ENCODE data around the gene MED12L.
A peak's percentile ranks its signal among the peaks of the same experiment; 100 is the strongest.
"Not testable (repeated sequence)": the region's sequence is repeated elsewhere in the genome, so short reads cannot be mapped to it uniquely, and the experiment has no call there.

MED12L gene

GRCh38 chr3:151144016-151144415 is 58.6 kb downstream of the MED12L start:
- no peak for DNase-seq (ENCODE audit: low spot score)

DNA sequence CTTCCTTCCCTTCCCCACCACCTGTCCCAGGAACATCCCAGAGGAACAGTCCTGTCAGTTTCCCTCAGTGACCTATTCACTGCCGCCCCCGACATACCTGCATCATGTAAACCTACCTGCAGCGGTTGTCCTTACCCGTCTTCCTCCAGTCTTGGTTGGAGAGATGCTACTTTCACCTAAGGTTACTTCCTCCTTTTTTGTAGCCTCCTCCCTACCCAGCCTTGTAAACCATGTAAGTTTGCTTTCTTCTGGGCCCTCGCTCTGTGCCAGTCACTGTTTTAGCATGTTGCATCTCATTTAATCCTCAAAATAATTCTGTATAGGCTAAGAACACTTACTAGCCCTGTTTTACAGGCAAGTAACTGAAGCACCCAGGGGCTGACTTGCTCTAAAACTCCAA is 59.3 kb downstream of the MED12L start:
- no peak for DNase-seq (ENCODE audit: low spot score)

GRCh38 chr3:151145713-151146070 is 60.2 kb downstream of the MED12L start:
- peak; percentile 14 for DNase-seq (ENCODE audit: low spot score)

- DNase-seq (ENCODE audit: low spot score) = peak; percentile 76
Observed at GRCh38 chr3:151146071-151146730, 60.7 kb downstream of the MED12L start.

- DNase-seq (ENCODE audit: low spot score) = no peak
Observed at GRCh38 chr3:151146731-151147091, 61.2 kb downstream of the MED12L start.

- DNase-seq (ENCODE audit: low spot score) = no peak
Observed at GRCh38 chr3:151147299-151147698, 61.8 kb downstream of the MED12L start.

- no peak for DNase-seq (ENCODE audit: low spot score)
Observed at GRCh38 chr3:151152455-151153079, 67.1 kb downstream of the MED12L start.

DNA sequence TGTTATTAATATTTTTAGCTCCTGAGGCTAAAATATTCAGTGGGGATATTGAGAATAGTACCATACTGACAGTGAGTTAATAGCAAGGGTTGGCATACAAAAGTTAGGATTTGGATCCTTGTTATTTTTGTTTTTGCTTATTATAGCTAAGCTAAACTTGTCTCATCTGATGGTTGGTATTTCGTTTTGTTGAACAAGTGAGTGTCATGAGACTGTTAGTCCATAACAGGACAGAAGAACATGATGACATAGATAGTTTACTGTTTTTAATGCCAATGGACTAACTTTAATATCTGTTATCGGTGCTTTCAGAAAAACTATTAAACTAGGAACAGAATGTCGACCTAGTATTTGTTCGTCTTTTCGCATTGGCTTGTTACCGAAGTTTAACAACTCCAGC is 69.1 kb downstream of the MED12L start:
- DNase-seq (ENCODE audit: low spot score) = no peak

- DNase-seq (ENCODE audit: low spot score) = no peak
Observed at GRCh38 chr3:151155409-151156128, 70.1 kb downstream of the MED12L start.

DNA sequence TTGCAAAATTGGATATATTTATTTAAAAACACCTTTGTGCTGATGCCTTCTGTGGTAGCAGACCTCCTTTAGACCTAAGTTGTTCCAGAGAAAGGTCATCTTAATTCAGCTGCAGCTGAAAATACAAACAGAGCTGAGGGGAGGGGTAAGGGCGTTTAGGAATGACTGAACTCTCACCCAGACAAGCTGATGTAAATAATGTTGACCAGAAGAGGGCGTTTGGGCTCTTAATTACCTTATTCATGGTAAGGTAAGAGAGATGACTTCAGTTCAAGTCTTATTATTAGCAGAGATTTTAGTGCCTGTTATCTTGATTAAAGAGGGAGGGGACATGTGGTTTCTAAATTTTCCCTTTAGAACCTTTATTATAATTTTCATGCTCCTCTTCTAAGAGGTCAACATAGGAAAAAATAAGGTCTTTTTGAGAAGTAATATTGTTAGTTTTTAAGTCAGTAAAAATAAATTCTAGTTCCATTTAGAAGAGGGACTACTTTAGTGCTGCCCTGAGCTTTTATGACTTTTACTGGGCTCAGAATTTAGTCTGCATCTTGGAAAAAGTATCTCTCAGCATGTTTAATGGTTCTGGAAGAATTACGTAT is 71.3 kb downstream of the MED12L start:
- peak; percentile 70 for DNase-seq (ENCODE audit: low spot score)

DNA sequence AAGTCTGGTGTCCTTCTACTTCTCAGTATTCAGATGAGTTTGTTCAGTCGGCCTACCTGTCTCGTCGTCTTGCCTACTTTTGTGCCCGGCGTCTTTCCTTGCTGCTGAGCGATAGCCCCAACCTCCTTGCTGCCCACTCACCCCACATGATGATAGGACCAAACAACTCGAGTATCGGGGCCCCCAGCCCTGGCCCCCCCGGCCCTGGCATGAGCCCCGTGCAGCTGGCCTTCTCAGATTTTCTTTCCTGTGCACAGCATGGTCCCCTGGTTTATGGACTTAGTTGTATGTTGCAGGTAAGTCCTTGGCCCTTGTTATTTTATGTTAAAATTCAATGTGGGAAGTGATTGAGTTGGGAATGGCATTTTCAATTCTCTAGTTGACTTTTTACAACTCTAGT is 74.3 kb downstream of the MED12L start:
- no peak for DNase-seq (ENCODE audit: low spot score)

DNA sequence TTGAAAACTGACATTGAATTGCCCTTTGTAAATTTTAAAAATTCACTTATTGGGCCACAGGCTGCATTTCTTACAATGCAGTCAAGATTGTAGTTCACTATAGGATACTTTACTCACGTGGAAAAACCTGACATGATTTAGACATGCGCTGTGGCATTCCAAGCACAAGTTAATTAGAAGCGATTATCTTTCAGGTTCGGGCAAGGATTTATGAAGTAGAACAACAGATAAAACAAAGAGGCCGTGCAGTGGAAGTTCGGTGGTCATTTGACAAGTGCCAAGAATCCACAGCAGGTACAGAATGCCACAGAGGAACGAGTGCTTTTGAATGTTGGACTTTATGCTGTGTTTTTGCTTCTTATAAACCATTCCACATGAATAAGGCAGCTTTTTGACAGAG is 79.8 kb downstream of the MED12L start:
- DNase-seq (ENCODE audit: low spot score) = no peak

- DNase-seq (ENCODE audit: low spot score) = no peak
Observed at GRCh38 chr3:151166161-151166560, 80.7 kb downstream of the MED12L start.

DNA sequence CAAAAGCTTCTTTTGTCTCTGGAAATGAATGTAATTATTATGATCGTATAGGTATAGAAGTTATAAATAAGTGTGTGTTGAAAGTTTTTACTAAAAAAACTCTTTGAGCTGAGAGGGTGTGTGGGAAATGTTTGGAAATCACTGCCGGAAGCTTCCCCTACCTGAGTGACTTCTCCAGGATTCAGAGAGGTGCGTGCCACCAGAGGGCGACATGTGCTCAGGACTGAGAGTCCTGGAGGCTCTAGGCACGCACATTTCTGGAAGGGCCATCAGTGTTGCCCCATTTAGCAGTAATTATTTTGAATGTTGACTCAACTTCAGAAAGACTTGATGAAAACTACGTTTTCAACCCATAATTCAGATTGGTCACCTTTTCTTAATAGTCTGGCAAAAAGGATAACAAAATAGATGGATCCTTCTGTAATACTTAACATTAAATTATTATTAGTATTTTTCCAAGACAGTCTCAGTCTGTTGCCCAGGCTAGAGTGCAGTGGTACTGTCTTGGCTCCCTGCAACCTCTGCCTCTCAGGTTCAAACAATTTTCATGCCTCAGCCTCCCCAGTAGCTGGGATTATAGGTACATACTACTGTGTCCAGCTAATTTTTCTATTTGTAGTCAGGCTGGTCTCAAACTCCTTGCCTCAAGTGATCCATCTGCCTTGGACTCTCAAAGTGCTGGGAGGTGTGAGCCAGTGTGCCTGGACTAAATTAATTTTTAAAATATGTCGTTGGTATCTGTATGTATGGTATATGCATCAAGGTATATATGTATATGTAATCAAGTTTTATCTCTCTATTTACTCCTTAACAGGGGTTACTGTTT is 83.0 kb downstream of the MED12L start:
- DNase-seq (ENCODE audit: low spot score) = peak; percentile 75

GRCh38 chr3:151169262-151169947 is 83.9 kb downstream of the MED12L start:
- DNase-seq (ENCODE audit: low spot score) = no peak

- DNase-seq (ENCODE audit: low spot score) = not testable (repeated sequence)
Observed at GRCh38 chr3:151169948-151170679, 84.7 kb downstream of the MED12L start.

GRCh38 chr3:151171145-151171757 is 85.8 kb downstream of the MED12L start:
- no peak for DNase-seq (ENCODE audit: low spot score)

- DNase-seq (ENCODE audit: low spot score) = no peak
Observed at GRCh38 chr3:151174351-151174750, 88.9 kb downstream of the MED12L start.

DNA sequence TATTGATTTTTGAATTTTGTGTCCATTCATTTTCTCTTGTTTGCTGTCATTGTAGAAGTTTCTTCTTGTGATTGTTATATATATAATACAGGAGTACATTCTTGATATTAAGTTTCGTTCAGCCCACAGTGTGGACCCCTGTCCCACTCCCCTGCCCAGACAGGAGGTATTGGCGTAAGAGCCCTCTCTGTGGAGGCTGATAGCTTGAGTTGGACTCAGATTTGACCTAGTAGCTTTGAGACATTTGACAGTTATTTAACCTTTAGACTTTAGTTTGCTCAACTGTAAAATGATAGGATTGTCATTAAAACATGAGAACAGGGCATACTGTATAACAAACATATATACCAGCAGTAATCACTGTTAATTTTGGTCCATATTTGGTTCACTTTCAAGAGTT is 90.5 kb downstream of the MED12L start:
- no peak for DNase-seq (ENCODE audit: low spot score)

DNA sequence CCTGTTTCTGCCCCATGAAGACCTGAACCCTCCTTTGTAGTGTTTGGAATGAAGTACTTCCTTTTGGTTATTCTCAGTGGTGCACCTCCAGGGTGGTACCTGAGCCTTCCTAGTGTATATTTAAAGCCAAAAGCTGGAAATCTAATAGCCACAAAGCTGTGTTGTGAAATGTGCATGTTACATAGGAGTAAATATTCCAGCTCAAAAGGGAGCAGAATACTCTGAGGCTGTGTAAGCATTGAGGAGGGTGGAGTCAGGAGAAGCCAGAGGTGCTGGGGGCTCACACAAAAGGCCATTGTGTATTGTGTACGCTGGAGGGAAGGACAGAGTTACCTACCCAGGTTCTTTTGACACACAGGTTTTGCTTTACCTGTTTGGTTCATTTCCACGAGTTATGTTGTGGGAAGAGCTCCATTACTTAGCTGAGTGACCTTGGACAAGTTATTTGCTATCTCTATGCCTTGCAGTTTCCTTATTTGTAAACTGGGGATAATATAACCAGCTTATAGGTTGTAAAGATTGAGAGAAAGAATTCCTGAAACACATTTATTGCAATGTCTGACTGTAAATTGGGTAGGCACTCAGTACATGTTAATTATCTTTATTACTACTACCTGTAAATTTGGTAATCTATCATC is 92.9 kb downstream of the MED12L start:
- DNase-seq (ENCODE audit: low spot score) = peak; percentile 15
